Iris pigment epithelial cell (primary cell): ENCODE measurements around the gene CLUH.
"Not testable (repeated sequence)": the region's sequence is repeated elsewhere in the genome, so short reads cannot be mapped to it uniquely, and the experiment has no call there.

Experiments
- DNase-seq: peaks from one replicate; pipeline ENCODE4 v3.0.0-alpha.2; 2011; ENCODE audit warnings: low read depth

CLUH gene

DNA sequence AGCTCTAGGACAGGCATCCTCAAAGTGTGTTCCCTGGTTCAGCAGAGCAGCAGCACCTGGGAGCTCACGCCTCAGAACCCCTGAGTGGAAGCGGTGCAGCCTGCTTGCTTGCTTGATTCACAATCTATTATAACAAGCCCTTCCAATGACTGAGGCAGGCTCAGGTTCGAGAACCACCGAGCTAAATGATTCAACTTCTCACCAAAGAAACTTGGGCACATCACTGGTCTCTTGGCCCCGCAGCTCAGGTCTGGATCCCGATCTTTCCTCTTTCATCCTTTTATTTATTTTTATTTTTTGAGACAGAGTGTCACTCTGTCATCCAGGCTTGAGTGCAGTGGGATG lies 24.5 kb downstream of the CLUH start:
- DNase-seq: no peak

DNA sequence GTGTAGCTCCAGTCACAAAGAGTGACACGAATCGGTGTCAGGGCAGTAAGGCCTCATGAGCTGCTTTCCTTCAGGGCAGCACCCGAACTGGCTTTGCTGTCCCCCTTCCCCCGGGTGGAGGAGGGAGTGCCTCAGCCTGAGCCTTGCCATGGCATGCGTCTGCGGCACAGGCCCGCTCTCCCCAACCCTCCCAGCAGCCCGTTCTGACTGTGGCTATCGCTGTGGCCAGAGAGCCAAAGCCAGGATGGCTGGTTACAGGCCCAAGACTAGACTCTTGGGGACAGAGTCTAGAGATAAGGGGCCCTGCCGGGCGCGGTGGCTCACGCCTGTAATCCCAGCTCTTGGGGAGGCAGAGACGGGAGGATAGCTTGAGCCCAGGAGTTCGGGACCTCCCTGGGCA lies 25.9 kb downstream of the CLUH start:
- DNase-seq: no peak

DNA sequence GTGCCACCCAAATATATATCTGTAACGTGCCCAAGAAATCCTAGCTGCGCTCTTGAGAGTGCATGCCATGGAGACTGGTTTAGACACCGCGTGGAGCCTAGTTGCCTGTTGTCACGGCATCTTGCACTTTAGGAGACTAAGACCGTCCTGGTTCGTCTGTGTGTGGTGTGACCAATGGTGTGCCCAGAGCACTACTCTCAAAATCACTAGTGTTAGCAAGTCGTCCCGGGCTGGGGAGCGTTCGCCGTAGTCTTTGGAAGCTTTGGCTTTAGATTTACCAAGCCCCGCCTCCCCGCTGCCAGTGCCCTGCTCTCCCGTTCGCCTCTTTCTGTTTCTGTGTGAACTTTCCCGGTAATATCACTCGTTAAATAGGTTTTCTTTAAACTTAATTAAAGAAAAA lies 27.0 kb downstream of the CLUH start:
- DNase-seq: no peak

GRCh38 chr17:2683912-2684311 lies 27.7 kb downstream of the CLUH start:
- peak; percentile 74 for DNase-seq

DNA sequence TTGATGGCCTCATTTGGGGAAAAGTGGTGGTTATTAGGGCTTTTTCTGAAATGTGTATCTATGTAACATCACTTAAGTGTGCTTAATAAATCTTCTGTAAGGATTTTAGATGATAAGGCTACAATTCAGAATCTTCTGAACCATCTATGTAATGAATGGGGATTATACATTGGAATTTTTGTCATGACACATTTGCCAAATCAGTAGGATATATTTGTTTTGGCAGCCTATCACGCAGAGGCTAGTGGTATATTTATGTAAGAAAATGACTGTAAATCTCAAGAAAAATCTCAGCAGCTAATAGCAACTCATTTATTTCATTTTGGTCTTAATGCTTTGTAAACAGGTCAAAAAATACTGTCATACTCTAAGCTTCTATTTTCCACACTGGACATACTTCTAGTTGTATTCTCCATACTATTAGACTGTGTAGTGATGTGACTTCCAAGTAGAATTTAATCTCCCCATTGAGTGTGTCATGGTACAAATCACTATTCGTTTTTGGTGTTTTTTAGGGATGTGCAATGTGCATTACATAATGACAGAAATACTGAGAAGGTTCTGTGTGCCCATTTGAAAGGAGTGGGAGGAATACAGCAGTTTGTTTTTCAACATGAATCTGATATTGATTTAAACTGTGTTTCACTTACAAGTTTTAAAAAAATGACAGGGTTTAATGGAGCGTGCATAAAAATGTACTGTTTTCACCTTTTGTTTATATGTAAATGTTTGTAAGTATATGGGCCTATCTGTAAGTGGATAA lies 29.2 kb downstream of the CLUH start:
- DNase-seq: no peak

DNA sequence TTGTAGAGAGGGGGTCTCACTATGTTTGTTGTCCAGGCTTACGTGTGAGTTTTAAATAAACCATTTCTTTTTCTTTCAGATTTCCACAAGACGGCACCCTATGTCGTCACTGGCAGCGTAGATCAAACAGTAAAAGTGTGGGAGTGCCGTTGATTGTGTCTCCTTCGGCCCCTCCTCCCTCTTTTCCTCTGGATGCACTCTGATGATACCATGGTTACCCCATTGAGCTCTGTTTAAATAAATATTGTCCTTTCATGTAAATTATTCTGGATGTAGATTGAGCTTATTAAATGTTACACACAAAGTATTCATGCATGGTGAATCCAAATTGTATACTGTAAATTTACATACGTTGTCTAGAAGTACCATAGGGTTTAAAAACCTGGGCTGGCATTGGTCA lies 29.9 kb downstream of the CLUH start:
- no peak for DNase-seq

- DNase-seq: no peak
These were observed 30.6 kb downstream of the CLUH start for GRCh38 chr17:2680961-2681360.

DNA sequence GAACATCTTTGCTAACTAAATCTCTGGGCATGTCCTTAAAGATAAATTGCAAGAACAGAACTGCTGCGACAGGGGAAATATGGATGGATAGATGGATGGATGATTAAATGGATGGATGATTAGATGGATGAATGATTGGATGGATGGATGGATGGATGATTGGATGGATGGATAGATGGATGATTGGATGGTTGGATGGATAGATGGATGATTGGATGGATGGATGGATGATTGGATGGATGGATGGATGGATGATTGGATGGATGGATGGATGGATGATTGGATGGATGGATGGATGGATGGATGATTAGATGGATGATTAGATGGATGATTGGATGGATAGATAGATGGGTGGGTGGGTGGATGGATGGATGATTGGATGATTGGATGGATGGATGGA lies 32.3 kb downstream of the CLUH start:
- not testable (repeated sequence) for DNase-seq

- DNase-seq: no peak
These were observed 39.5 kb downstream of the CLUH start for GRCh38 chr17:2672026-2672425.

DNA sequence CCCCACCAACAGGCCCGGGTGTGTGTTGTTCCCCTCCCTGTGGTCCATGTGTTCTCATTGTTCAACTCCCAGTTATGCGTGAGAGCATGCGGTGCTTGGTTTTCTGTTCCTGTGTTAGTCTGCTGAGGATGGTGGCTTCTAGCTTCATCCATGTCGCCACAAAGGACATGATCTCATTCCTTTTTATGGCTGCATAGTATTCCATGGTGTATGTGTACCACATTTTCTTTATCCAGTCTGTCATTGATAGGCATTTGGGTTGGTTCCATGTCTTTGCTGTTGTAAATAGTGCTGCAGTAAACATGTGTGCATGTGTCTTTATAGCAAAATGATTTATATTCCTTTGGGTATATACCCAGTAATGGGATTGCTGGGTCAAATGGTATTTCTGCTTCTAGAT lies 51.2 kb downstream of the CLUH start:
- not testable (repeated sequence) for DNase-seq

GRCh38 chr17:2659337-2659736 lies 52.2 kb downstream of the CLUH start:
- DNase-seq: peak; percentile 20

DNA sequence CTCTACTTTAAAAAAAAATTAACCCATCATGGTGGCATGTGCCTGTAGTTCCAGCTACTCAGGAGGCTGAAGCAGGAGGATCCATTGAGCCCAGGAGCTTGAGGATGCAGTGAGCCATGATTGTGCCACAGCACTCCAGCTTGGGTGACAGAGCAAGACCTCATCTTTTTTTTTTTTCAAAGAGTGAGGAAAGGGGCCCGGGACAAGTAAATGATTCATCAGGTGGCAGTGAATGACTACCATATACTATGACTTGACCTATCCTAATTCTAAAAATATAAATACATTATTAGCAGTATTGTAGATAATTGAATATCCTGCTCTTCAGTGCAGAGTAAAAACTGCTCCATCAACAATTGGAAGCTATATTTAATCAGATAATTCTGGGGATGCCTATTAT lies 55.3 kb downstream of the CLUH start:
- no peak for DNase-seq

GRCh38 chr17:2655546-2655945 lies 56.0 kb downstream of the CLUH start:
- DNase-seq: no peak

- DNase-seq: not testable (repeated sequence)
These were observed 58.7 kb downstream of the CLUH start for GRCh38 chr17:2652911-2653310.

GRCh38 chr17:2649191-2649590 lies 62.4 kb downstream of the CLUH start:
- DNase-seq: no peak

DNA sequence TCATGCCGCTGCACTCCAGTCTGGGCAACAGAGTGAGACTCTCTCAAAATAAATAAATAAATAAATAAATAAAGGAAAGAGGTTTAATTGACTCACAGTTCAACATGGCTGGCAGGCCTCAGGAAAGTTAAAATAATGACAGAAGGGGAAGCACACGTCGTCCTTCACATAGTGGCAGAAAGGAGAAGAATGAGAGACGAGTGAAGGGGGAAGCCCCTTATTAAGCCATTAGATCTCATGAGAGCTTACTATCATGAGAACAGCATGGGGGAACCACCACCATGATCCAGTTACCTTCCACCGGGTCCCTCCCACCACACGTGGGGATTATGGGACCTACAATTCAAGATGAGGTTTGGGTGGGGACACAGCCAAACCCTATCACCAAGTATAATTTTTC lies 63.6 kb downstream of the CLUH start:
- no peak for DNase-seq

- DNase-seq: no peak
These were observed 66.6 kb downstream of the CLUH start for GRCh38 chr17:2644971-2645370.
